Camera-type eye (tissue), 1 donor: ENCODE data around the gene LIX1. TPM values are rescaled to one million over a fixed set of nuclear protein-coding genes. Genes with fewer than 3 reads are reported as not detected.

Experiments used
- total RNA-seq: library from RNA; depleted of rRNA; stranded (reverse); fragments of >200 nt; gene quantifications from one replicate; pipeline ENCODE4 v1.2.3, GENCODE V29; 2014

Gene LIX1
- total RNA-seq = 3.2 TPM

GRCh38 chr5:97142521-97143254 is at the start of gene LIX1:
Gene LIX1 (minus strand): TSS chr5:97142611. CDS start chr5:97142576, 35 bp downstream.

GRCh38 chr5:97183100-97183929 is 40.9 kb upstream of the LIX1 start, which contains the start of gene RIOK2:
Gene RIOK2 (minus strand): TSS chr5:97183247. CDS start chr5:97183191, 56 bp downstream.

Other genes with a start within 250 kb of the LIX1 start
- 79.7 TPM for gene LNPEP, start 206.5 kb downstream of the LIX1 start, total RNA-seq
- gene RIOK2, start 40.6 kb upstream of the LIX1 start, total RNA-seq = 22.7 TPM